GOT3 (cell line): ENCODE results near the gene HAND1.

Experiments used
- DNase-seq: peaks from one replicate; lab custom pipeline; 2025; ENCODE audit warnings: mixed read lengths; lab: John Stamatoyannopoulos, UW

Gene HAND1

DNA sequence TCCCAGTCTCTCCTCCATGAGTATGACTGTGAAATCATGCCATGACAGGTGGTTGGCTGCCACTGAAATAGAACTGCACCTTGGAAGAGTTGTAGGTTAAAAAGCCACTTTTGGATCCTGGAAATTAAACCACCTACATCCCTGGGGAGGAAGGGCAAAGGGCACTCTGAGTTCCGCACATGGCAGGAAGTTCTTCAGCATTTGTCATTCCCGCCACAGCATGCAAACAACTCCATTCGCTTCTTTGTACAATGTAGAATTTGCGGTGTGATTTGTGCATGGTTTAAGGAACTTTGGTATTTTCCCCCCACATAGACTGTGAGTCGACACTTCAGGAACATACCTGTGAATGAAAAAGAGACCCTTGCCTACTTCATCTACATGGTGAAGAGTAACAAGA lies 22.4 kb downstream of the HAND1 start:
- no peak for DNase-seq

DNA sequence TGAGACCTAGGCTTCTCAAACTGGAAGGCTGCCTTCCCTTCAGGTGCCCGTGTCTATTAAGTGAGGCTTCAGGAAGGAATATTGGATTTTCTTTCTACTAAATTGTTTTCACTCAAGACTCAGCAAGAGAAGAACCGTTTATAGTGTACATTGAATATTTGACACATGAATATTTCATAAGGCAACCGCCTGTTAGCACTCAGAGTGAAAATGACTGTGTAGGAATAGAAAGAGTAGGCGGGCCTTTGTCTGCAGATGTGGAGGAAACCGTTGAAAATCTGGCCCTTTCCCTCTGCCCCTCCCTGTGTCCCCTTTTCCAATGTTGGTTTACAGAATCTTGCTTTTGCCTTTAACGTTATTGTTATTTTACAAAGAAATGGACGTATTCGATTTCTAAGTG lies 26.1 kb downstream of the HAND1 start:
- DNase-seq: no peak

DNA sequence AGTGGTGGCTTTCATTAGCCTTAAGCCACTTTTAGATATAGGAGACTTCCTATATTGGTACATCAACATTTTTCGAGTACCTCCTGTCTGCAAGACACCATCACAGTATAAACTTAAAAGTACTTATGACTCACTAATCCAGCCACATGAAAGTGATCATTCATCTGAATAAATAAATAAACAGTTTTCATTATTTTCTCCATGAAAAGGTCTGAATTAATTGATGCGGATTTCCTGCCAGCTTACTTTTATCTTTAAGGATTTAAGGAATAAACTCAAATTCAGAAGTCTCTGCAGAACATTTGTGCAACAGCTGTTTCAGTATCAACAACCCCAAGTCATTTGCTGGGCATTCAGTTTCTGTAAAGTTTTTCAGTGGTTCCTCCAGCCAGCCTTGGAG lies 28.2 kb downstream of the HAND1 start:
- no peak for DNase-seq

DNA sequence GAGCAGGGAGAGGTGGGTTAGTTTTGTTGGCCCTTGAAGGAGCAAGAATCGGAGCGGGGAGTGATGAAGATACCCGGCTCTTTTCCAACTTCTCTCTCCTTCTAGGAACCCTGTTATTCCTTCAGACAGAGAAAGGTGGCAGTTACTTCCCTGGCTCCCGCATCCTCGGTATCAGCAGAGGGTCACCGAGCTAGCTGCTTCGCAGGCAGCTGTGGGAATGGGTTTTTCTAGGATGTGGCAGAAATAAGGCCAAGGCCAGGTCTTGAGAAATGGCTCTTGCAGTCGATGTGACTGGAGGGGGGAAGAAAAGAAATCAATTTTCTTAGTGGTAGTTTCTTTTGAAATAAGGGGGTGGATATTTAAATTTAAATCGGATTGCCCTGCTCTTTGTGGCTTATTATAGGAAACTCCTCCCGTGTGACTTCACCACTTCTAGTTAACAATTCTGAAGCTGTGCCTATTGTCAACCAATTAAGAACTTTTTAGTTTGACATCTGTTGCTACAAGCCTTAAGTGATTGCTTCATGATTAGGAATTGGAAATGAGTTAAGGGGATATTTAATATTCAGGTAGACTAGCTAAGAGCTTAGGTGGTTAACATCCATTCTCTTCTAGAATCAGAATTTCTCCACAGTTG lies 30.8 kb downstream of the HAND1 start:
- no peak for DNase-seq

DNA sequence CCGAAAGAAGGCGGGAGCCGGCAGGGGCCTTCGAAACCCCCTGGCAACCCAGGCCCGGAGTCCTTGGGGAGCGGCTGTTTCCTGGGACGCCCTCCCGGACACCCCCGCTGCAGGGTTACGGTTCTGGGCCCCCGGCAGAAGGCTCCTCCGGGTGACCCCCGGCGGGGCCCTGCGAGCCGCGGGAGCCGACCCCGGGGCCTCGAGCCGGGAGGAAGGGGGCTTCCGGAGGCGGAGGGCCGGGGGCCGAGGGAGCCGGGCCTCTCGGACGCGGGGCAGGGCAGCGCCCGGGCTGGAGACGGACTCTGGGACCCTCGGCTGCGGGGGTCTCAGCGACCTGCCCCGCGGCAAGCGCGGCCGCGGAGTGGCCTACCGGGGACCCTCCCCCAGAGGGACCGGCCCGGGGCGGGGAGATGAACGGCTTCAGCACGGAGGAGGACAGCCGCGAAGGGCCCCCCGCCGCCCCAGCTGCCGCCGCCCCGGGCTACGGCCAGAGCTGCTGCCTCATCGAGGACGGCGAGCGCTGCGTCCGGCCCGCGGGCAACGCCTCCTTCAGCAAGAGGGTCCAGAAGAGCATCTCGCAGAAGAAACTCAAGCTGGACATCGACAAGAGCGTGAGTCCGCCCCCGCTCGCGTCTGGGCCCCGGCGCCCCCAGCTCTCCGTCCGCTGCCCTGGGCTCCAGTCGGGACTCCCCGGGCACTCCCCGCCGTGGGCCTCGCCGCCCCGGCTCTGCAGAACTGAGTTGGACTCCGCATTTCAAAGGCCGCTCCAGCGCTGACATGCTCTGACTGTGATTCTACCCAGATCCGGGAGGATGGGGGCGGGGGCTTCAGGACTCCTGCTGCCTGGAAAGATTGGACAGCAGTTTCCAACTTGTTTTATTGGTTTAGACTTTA lies 31.6 kb downstream of the HAND1 start:
- no peak for DNase-seq

DNA sequence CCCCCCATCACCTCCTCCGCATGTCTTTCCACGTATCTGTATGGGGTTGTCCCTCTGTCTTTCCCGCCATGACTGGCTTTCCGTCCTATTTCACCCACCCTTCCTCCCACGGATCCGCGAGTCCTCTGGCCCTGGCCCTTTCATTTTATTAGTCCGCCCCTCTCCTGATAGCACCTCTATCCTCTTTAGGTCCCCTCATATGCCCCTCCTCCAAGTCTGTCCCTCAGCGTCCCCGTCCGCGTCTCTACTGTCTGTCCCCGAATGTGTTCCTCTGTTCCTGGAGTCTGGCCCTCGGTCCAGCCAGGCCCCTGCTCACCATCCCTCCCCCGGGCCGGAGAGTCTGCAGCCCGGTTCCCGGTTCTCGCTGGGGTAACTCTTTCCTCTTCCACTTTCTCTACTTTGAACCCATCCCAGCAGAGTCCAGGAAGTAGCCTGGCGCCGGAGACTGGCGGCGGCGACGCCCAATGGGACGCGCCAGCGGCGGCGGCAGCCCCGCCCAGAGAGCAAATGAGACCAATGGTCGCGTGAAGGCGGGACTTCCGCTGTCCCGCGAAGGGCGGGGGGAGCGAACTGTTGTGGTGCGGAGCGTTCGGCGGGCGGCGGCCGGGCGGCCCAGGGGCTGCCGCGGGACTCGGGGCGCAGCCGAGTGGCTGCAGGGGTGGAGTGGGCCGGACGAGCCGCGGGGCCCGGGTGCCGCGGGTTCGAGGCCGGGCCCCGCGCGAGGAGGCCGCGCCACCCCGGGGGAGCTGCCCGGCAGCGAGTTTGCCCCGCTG lies 32.4 kb downstream of the HAND1 start, which contains the start of gene SAP30L:
TSS of gene SAP30L (plus strand) at position 576 of the 773 bp plus-strand sequence. CDS start 608 bp downstream, outside the sequence.
- peak; percentile 96 for DNase-seq

DNA sequence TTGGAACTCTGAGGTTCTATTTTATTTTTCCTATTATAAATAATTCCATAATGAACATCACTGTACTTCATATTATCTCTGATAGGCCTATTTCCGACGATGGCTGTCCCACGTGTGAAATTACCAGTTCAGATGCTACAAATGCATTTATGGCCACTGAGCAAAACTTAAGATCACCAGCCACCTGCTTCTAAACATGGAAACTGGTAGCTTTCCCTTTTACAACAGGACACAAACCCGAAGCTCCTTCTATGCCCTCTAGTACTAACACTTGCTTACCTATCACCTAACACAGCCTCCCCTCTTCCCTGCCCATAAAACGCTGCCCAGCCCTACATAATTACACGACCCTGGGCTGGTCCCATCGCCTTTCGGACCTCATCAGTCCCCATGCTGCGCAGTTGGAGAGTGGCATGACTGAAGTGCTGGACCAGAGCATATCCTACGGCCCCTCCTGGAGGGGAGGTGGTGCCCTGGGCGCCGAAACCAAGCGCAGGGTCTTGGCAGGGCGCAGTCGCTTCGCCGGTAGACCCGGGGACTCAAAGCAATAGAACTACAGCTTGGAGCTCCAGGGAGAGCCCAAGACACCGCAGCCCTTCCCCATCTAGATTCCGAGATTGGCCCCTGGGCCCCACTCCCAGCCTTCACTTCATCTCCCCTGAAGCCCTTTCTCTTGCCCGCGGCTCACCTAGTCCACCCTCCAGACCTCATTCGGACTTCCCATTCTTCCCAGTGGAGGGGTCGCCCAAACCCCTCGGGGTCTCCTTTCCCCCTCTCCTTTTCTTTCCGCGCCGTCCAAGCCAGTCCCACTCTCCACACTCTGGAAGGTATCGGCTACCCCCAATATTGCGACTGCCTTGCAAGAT lies 33.2 kb downstream of the HAND1 start:
- DNase-seq: no peak

DNA sequence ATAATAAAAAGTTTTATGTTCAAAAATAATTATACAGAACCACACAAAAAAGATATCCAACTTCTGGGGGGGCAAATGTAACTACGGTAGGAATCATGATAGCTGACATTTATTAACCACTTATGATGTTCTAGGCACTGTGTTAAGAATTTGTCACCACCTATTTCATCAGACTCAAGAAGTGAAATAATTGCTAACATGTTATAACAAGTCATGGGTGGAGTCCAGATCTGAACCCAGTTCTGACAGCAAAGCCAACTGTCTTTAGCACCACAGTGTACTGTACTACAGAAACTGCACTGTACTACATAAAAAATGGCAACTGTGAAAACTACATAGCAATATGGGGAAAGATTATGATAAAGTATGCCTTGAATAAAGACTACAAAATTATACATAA lies 35.2 kb downstream of the HAND1 start:
- no peak for DNase-seq

DNA sequence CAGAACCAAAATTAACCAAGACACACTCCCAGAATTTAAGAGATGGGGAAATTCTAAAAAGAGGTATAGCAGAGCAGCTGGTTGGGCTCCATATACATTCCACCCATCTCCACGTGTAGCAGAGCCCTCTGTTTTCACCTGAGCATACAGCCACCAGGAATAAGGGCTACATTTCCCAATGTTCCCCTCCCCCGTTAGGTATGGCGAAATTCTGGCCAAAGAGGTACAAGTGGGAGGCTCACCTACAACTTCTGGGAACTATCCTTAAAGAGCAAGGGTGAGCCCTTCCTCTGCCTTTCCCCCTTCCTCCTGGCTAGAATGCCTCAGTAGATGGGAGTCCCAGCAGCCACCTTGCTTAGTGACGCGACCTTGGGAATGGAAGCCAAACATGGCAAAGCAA lies 37.5 kb downstream of the HAND1 start:
- DNase-seq: no peak

DNA sequence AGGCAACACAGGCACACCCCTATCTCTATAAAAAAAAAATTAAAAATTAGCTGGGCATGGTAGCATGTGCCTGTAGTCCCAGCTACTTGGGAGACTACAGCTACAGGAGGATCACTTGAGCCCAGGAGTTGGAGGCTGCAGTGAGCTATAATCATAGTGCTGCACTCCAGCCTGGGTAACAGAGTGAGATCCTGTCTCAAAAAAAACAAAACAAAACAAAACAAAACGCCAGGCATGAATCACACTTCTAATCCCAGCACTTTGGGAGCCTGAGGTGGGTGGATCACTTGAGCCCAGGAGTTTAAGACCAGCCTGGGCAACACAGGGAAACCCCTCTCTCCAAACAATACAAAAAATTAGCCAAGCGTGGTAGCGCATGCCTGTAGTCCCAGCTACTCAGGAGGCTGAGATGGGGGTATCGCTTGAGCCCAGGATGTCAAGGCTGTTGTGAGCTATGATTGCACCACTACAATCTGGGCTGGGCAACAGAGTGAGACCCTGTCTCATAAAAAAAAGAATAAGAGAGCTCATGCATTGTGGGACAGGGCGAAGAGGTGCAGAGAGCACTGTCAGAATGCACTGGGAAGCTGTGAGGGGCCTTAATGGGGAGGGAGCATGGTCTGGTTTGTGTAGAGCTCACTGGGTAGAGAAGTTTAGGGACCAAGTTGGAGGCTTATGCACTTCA lies 40.6 kb downstream of the HAND1 start:
- DNase-seq: no peak

DNA sequence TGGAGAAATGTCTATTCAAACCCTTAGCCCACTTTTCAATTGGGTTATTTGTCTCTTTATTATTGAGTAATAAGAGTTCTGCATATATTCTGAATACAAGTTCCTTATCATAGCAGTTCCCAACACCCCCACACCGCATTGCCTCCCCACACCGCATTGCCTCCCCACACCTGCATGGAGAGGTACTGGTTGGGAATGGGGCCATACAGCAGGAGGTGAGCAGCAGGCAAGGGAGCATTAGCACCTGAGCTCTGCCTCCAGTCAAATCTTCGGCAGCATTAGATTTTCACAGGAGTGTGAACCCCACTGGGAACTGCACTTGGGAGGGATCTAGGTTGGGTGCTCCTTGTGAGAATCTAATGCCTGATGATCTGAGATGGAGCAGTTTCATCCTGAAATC lies 42.8 kb downstream of the HAND1 start:
- DNase-seq: no peak

DNA sequence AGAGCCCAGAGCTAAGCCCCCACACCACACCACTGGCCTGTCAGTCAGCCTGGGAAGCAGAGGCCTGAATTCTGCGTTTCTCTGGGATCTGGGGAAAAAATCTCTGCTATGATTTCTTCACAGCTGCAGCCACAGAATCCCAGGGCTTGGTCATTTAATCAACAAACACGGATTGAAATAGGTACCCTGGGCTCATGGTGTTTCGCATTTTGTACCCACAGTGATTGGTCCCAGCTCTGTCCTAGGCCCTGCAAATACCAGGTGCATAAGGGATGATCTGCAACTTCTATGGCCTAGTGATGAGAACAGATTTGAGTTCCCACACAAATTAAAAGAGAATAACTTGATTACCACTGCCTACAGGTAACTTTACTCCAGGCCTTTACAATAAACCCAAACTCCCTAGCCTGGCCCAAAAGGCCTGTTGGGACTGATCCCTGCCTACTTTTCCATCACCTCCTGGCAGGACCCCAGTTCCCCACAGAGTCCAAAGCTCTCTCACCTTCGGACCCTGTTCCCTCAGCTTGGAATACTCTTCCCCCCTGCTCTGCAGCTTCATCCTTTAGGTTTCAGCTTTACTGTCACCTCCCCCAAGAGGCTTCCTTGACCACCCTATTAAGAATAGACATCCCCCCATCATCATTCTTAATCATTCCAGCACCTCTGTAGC lies 46.9 kb downstream of the HAND1 start:
- DNase-seq: no peak

DNA sequence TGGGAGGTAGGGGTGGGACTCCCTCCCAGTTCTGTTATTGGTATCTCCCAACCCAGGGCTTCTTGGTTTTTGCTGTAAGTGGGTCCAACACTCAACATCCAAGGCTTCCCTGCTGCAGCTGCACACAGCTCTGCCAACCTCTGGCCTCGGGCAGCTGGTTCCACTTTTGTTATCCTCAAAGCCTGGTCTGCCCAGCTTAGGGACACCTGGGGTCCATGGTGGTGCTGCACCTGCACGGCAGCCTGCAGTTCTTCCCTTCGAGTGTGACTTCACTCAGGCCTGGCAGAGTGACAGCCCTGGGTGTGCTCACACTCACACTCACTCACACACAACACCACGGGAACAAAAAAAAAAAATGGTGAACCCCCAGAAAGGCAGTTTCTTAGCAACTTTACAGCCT lies 47.6 kb downstream of the HAND1 start:
- no peak for DNase-seq

DNA sequence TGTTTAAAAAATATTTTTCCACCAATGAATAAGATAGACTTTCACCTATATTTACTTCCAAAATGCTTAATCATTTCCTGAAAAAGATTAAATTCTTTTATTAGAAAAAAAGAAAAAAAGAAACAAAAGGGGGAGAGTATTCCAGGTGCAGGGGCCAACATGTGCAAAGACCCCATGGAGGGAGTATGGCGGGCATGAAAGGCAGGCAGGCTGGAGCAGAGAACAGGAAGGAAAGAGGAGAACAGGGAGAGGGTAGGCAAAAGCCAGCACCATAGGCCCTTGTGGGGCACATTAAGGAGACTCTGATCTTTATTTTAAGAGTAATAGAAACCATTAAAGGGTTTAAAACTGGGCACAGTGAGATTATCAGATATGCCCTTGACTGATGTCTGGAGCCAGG lies 48.7 kb downstream of the HAND1 start:
- DNase-seq: no peak

DNA sequence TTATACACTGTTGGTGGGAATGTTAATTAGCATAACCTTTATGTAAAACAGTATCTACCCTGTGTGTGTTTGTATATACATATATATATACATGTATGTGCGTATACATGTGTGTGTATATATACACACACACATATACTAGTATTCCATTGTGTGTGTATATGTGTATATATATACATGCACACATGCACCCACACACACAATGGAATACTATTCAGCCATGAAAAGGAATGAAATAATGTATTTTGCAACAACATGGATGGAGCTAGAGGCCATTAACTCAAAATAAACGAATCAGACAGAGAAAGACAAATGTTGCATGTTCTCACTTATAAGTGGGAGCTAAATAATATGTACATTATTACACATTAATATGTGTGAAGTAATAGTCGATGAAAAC lies 49.8 kb downstream of the HAND1 start:
- no peak for DNase-seq
